ENCODE measurements around the gene C2CD2L.
A peak's percentile ranks its signal among the peaks of the same experiment; 100 is the strongest.

The C2CD2L gene

DNA sequence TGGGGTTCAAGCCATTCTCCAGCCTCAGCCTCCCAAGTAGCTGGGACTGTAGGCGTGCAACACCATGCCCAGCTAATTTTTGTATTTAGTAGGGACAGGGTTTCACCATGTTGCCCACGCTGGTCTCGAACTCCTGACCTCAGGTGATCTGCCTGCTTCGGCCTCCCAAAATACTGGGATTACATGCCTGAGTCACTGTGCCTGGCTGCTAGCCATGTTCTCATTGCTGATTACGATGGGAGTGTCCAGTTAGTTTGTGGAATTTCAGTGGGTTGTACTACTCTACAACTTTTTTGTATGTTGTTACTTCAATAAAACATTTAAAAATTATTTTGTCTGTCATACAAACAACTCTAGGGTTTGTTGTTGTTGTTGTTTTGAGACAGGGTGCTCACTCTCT, 44.4 kb upstream of the C2CD2L start:
- peaks cover 13% of the 10 kb centered on the region for H3K79me2 ChIP-seq (ENCODE audit: insufficient read depth, low read length)
- no peaks in the 10 kb centered on the region for H3K9me3 ChIP-seq (ENCODE audit: insufficient read depth, low read depth, low read length)
- no peaks in the 10 kb centered on the region for H3F3A ChIP-seq (ENCODE audit: low read depth)
- H3K4me2 ChIP-seq (ENCODE audit: low read depth, low read length, poor library complexity, severe bottlenecking) = no peak overlapping the region
- no peak for TF ChIP-seq EZH2phosphoT487 (IDR thresholded peaks at IDR 0.05; ENCODE audit: borderline replicate concordance)
- no peak for TF ChIP-seq CTCF (conservative IDR thresholded peaks at IDR 0.05; ENCODE audit: low read length)
- H3K9ac ChIP-seq (ENCODE audit: low read depth, low read length, poor library complexity, severe bottlenecking) = no peak overlapping the region
- no peaks in the 10 kb centered on the region for H3K36me3 ChIP-seq (ENCODE audit: insufficient read depth, low read length)
- H4K20me1 ChIP-seq (ENCODE audit: insufficient read depth, low read length, poor library complexity, severe bottlenecking) = no peaks in the 10 kb centered on the region
- H3K9me2 ChIP-seq (replicated peaks; ENCODE audit: low read depth, low read length) = no peaks in the 10 kb centered on the region
- H3K4me1 ChIP-seq (ENCODE audit: insufficient read depth, low read length, poor library complexity, severe bottlenecking) = peaks cover 20% of the 10 kb centered on the region
- no peaks in the 10 kb centered on the region for H3K27me3 ChIP-seq (ENCODE audit: insufficient read depth, low read length, poor library complexity, severe bottlenecking)
- no peak overlapping the region for H2AFZ ChIP-seq (ENCODE audit: low read length)
- H3K4me3 ChIP-seq (ENCODE audit: low read length, poor library complexity, severe bottlenecking) = no peak overlapping the region

- peak overlapping the region; percentile 29 for H3K4me2 ChIP-seq (ENCODE audit: low read depth, low read length, poor library complexity, severe bottlenecking)
- no peaks in the 10 kb centered on the region for H3K27me3 ChIP-seq (ENCODE audit: insufficient read depth, low read length, poor library complexity, severe bottlenecking)
- no peaks in the 10 kb centered on the region for H3K9me2 ChIP-seq (replicated peaks; ENCODE audit: low read depth, low read length)
- H3K9me3 ChIP-seq (ENCODE audit: insufficient read depth, low read depth, low read length) = no peaks in the 10 kb centered on the region
- H3K36me3 ChIP-seq (ENCODE audit: insufficient read depth, low read length) = no peaks in the 10 kb centered on the region
- H3F3A ChIP-seq (ENCODE audit: low read depth) = no peaks in the 10 kb centered on the region
- peak; percentile 72 for TF ChIP-seq CTCF (conservative IDR thresholded peaks at IDR 0.05; ENCODE audit: low read length)
- no peak for TF ChIP-seq EZH2phosphoT487 (IDR thresholded peaks at IDR 0.05; ENCODE audit: borderline replicate concordance)
- H3K9ac ChIP-seq (ENCODE audit: low read depth, low read length, poor library complexity, severe bottlenecking) = no peak overlapping the region
- peaks cover 22% of the 10 kb centered on the region for H3K79me2 ChIP-seq (ENCODE audit: insufficient read depth, low read length)
- no peaks in the 10 kb centered on the region for H4K20me1 ChIP-seq (ENCODE audit: insufficient read depth, low read length, poor library complexity, severe bottlenecking)
- H2AFZ ChIP-seq (ENCODE audit: low read length) = no peak overlapping the region
- H3K4me1 ChIP-seq (ENCODE audit: insufficient read depth, low read length, poor library complexity, severe bottlenecking) = peaks cover 20% of the 10 kb centered on the region
- H3K4me3 ChIP-seq (ENCODE audit: low read length, poor library complexity, severe bottlenecking) = no peak overlapping the region
These were observed 41.8 kb upstream of the C2CD2L start for GRCh38 chr11:119065369-119065768.

- H3K9ac ChIP-seq (ENCODE audit: low read depth, low read length, poor library complexity, severe bottlenecking) = peak within 1 kb of the TSS; percentile 82
- H3K4me1 ChIP-seq (ENCODE audit: insufficient read depth, low read length, poor library complexity, severe bottlenecking) = peaks cover 20% of the 10 kb centered on the region
- no peaks in the 10 kb centered on the region for H4K20me1 ChIP-seq (ENCODE audit: insufficient read depth, low read length, poor library complexity, severe bottlenecking)
- no peaks in the 10 kb centered on the region for H3F3A ChIP-seq (ENCODE audit: low read depth)
- no peaks in the 10 kb centered on the region for H3K9me2 ChIP-seq (replicated peaks; ENCODE audit: low read depth, low read length)
- H2AFZ ChIP-seq (ENCODE audit: low read length) = peak within 1 kb of the TSS; percentile 91
- no peaks in the 10 kb centered on the region for H3K27me3 ChIP-seq (ENCODE audit: insufficient read depth, low read length, poor library complexity, severe bottlenecking)
- H3K9me3 ChIP-seq (ENCODE audit: insufficient read depth, low read depth, low read length) = no peaks in the 10 kb centered on the region
- H3K4me2 ChIP-seq (ENCODE audit: low read depth, low read length, poor library complexity, severe bottlenecking) = peak within 1 kb of the TSS; percentile 85
- peaks cover 22% of the 10 kb centered on the region for H3K79me2 ChIP-seq (ENCODE audit: insufficient read depth, low read length)
- peaks cover 10% of the 10 kb centered on the region; the same call in 1 of the 2 replicates for H3K36me3 ChIP-seq (ENCODE audit: insufficient read depth, low read length)
- peak within 1 kb of the TSS; percentile 85 for H3K4me3 ChIP-seq (ENCODE audit: low read length, poor library complexity, severe bottlenecking)
- TF ChIP-seq CTCF (conservative IDR thresholded peaks at IDR 0.05; ENCODE audit: low read length) (no peak), EZH2phosphoT487 (IDR thresholded peaks at IDR 0.05; ENCODE audit: borderline replicate concordance) (no peak)
These were observed 39.5 kb upstream of the C2CD2L start, which contains the start of gene VPS11 for GRCh38 chr11:119067371-119068222. Gene VPS11, plus strand, starts transcription at chr11:119067818. Its CDS starts 6 bp downstream, at chr11:119067824.

Measured in Loucy (cell line).